GM12872 (cell line): ENCODE measurements around the gene DPF3.

Experiments
- TF ChIP-seq, protein P1 (sequence below): IDR thresholded peaks from 3 replicates; pipeline ENCODE4 v1.5.1; 2011; ENCODE audit warnings: low read depth, mild to moderate bottlenecking, low read length, moderate library complexity; ENCODE audit not compliant: insufficient read depth

Gene DPF3

DNA sequence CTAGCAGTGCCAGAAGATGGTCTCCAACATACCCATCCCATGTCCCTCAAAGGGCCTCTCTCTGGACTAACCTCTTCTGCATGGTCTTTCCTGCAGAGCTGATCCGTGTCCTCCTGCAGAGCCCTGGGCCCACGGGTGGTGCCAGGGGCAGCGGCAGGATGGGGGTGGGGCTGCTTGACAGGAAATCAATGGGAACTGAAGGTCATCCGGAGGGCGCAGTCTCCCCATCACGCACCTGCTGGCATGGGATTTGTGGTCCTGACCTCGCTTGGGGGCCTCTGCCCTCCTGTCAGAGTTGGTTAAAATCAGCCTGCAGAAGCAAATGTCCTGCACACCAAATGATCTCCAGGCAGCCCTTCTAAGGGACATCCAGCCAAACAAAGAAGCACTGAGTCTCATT lies 110.2 kb downstream of the DPF3 start:
- TF ChIP-seq, protein P1, sequence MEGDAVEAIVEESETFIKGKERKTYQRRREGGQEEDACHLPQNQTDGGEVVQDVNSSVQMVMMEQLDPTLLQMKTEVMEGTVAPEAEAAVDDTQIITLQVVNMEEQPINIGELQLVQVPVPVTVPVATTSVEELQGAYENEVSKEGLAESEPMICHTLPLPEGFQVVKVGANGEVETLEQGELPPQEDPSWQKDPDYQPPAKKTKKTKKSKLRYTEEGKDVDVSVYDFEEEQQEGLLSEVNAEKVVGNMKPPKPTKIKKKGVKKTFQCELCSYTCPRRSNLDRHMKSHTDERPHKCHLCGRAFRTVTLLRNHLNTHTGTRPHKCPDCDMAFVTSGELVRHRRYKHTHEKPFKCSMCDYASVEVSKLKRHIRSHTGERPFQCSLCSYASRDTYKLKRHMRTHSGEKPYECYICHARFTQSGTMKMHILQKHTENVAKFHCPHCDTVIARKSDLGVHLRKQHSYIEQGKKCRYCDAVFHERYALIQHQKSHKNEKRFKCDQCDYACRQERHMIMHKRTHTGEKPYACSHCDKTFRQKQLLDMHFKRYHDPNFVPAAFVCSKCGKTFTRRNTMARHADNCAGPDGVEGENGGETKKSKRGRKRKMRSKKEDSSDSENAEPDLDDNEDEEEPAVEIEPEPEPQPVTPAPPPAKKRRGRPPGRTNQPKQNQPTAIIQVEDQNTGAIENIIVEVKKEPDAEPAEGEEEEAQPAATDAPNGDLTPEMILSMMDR, result no peak

DNA sequence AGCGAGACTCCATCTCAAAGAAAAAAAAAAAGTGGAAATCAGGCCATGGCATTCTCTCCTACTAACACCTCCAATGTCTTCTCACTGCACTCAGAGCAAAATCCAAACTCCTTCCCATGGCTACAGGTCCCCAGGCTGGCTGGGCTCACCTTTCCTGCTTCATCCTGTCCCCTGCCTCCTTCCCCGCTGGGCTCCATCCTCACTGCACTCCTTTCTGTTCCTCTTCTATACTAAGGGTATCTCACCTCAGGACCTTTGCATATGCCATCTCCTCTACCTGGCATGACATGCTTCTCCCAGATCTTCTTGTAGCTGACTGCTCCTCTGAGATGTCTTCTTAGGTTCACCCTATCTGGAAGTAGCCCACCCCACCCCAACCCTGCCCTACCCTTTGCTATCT lies 111.1 kb downstream of the DPF3 start:
- TF ChIP-seq, protein P1, result no peak

- TF ChIP-seq, protein P1, result no peak
These were observed 112.1 kb downstream of the DPF3 start for GRCh38 chr14:72781561-72782508.

GRCh38 chr14:72780751-72781150 lies 113.2 kb downstream of the DPF3 start:
- TF ChIP-seq, protein P1, result no peak

DNA sequence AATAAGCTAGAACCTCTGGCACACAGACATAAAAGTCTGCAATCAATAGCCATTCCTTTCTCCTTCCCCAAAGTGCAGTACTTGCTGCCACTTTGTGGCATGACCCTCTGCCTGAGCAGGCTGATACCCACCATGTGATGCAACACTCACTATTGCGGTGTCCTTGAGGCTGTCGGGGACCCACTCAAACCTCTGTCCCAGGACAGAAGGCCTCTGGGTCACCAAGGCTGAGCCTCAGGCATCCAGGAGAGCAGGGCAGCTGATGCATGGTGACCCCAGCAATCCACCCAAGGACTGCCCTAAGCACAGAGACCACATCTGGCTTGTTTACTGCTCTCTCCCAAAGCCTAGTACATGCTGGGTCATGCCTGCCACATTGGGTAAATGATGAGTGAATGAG lies 114.2 kb downstream of the DPF3 start:
- TF ChIP-seq, protein P1, result no peak

GRCh38 chr14:72777636-72778035 lies 116.3 kb downstream of the DPF3 start:
- TF ChIP-seq, protein P1, result no peak

GRCh38 chr14:72776701-72777261 lies 117.1 kb downstream of the DPF3 start:
- TF ChIP-seq, protein P1, result no peak
